Measurements from ENCODE around the gene PCDHGA8.
"Not testable (repeated sequence)": the region's sequence is repeated elsewhere in the genome, so short reads cannot be mapped to it uniquely, and the experiment has no call there.

PCDHGA8 gene

GRCh38 chr5:141427783-141428426 lies 35.5 kb downstream of the PCDHGA8 start:
- Histone ChIP-seq H3K9ac (ENCODE audit: low read length) (no peak overlapping the region), H3K36me3 (replicated peaks; ENCODE audit: low read depth, low read length) (no peaks in the 10 kb centered on the region), H2AFZ (ENCODE audit: low read depth, low read length) (no peak overlapping the region), H3K79me2 (ENCODE audit: low read length) (no peaks in the 10 kb centered on the region), H3K27me3 (ENCODE audit: low read depth, low read length) (no peaks in the 10 kb centered on the region), H3K27ac (ENCODE audit: low read length) (no peak overlapping the region), H3K4me3 (ENCODE audit: low read length) (no peak overlapping the region), H3K4me2 (ENCODE audit: low read length) (no peak overlapping the region), H3K4me1 (ENCODE audit: low read length) (no peaks in the 10 kb centered on the region), H3K9me3 (ENCODE audit: insufficient read depth, low read length) (no peaks in the 10 kb centered on the region), H4K20me1 (ENCODE audit: insufficient read depth, low read length) (no peaks in the 10 kb centered on the region)
- TF ChIP-seq, protein P1, sequence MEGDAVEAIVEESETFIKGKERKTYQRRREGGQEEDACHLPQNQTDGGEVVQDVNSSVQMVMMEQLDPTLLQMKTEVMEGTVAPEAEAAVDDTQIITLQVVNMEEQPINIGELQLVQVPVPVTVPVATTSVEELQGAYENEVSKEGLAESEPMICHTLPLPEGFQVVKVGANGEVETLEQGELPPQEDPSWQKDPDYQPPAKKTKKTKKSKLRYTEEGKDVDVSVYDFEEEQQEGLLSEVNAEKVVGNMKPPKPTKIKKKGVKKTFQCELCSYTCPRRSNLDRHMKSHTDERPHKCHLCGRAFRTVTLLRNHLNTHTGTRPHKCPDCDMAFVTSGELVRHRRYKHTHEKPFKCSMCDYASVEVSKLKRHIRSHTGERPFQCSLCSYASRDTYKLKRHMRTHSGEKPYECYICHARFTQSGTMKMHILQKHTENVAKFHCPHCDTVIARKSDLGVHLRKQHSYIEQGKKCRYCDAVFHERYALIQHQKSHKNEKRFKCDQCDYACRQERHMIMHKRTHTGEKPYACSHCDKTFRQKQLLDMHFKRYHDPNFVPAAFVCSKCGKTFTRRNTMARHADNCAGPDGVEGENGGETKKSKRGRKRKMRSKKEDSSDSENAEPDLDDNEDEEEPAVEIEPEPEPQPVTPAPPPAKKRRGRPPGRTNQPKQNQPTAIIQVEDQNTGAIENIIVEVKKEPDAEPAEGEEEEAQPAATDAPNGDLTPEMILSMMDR (IDR thresholded peaks at IDR 0.05; ENCODE audit: low read depth, low read length): no peak

- H2AFZ ChIP-seq (ENCODE audit: low read depth, low read length): no peak within 1 kb of the TSS
- H3K36me3 ChIP-seq (replicated peaks; ENCODE audit: low read depth, low read length): no peaks in the 10 kb centered on the region
- no peaks in the 10 kb centered on the region for H3K9me3 ChIP-seq (ENCODE audit: insufficient read depth, low read length)
- no peak within 1 kb of the TSS for H3K9ac ChIP-seq (ENCODE audit: low read length)
- H3K4me3 ChIP-seq (ENCODE audit: low read length): no peak within 1 kb of the TSS
- no peaks in the 10 kb centered on the region for H3K4me1 ChIP-seq (ENCODE audit: low read length)
- H4K20me1 ChIP-seq (ENCODE audit: insufficient read depth, low read length): no peaks in the 10 kb centered on the region
- H3K27ac ChIP-seq (ENCODE audit: low read length): no peak within 1 kb of the TSS
- H3K27me3 ChIP-seq (ENCODE audit: low read depth, low read length): no peaks in the 10 kb centered on the region
- TF ChIP-seq EZH2phosphoT487 (IDR thresholded peaks at IDR 0.05; ENCODE audit: low read depth): no peak
- TF ChIP-seq, protein P1 (IDR thresholded peaks at IDR 0.05; ENCODE audit: low read depth, low read length): no peak
- no peaks in the 10 kb centered on the region for H3K79me2 ChIP-seq (ENCODE audit: low read length)
- no peak within 1 kb of the TSS for H3K4me2 ChIP-seq (ENCODE audit: low read length)
Observed at GRCh38 chr5:141430332-141431113, 38.1 kb downstream of the PCDHGA8 start, which contains the start of gene PCDHGA12. TSS of gene PCDHGA12 (plus strand) at chr5:141430507. CDS start at chr5:141430760, 253 bp downstream.

GRCh38 chr5:141431286-141431685 lies 38.9 kb downstream of the PCDHGA8 start:
- no peak overlapping the region for H3K9ac ChIP-seq (ENCODE audit: low read length)
- no peak overlapping the region for H3K4me2 ChIP-seq (ENCODE audit: low read length)
- H3K9me3 ChIP-seq (ENCODE audit: insufficient read depth, low read length): no peaks in the 10 kb centered on the region

DNA sequence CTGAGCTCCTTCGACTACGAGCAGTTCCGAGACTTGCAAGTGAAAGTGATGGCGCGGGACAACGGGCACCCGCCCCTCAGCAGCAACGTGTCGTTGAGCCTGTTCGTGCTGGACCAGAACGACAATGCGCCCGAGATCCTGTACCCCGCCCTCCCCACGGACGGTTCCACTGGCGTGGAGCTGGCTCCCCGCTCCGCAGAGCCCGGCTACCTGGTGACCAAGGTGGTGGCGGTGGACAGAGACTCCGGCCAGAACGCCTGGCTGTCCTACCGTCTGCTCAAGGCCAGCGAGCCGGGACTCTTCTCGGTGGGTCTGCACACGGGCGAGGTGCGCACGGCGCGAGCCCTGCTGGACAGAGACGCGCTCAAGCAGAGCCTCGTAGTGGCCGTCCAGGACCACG lies 39.9 kb downstream of the PCDHGA8 start:
- not testable (repeated sequence) for H3K36me3 ChIP-seq (replicated peaks; ENCODE audit: low read depth, low read length); H3K4me3 ChIP-seq (ENCODE audit: low read length); H3K9ac ChIP-seq (ENCODE audit: low read length); H3K79me2 ChIP-seq (ENCODE audit: low read length); H2AFZ ChIP-seq (ENCODE audit: low read depth, low read length); H3K9me3 ChIP-seq (ENCODE audit: insufficient read depth, low read length); H3K27me3 ChIP-seq (ENCODE audit: low read depth, low read length); H4K20me1 ChIP-seq (ENCODE audit: insufficient read depth, low read length); H3K27ac ChIP-seq (ENCODE audit: low read length); H3K4me1 ChIP-seq (ENCODE audit: low read length); H3K4me2 ChIP-seq (ENCODE audit: low read length)

More at GRCh38 chr5:141431286-141431685, 38.9 kb downstream of the PCDHGA8 start:
- Histone ChIP-seq H3K4me3 (ENCODE audit: low read length) (no peak overlapping the region), H3K79me2 (ENCODE audit: low read length) (no peaks in the 10 kb centered on the region), H3K4me1 (ENCODE audit: low read length) (no peaks in the 10 kb centered on the region), H3K27ac (ENCODE audit: low read length) (no peak overlapping the region), H3K27me3 (ENCODE audit: low read depth, low read length) (no peaks in the 10 kb centered on the region), H4K20me1 (ENCODE audit: insufficient read depth, low read length) (no peaks in the 10 kb centered on the region), H2AFZ (ENCODE audit: low read depth, low read length) (no peak overlapping the region), H3K36me3 (replicated peaks; ENCODE audit: low read depth, low read length) (no peaks in the 10 kb centered on the region)
- TF ChIP-seq, protein P1 (IDR thresholded peaks at IDR 0.05; ENCODE audit: low read depth, low read length): no peak
- TF ChIP-seq EZH2phosphoT487 (IDR thresholded peaks at IDR 0.05; ENCODE audit: low read depth): no peak

DNA sequence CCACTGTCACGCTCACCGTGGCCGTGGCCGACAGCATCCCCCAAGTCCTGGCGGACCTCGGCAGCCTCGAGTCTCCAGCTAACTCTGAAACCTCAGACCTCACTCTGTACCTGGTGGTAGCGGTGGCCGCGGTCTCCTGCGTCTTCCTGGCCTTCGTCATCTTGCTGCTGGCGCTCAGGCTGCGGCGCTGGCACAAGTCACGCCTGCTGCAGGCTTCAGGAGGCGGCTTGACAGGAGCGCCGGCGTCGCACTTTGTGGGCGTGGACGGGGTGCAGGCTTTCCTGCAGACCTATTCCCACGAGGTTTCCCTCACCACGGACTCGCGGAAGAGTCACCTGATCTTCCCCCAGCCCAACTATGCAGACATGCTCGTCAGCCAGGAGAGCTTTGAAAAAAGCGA lies 40.3 kb downstream of the PCDHGA8 start:
- H3K9me3 ChIP-seq (ENCODE audit: insufficient read depth, low read length); H3K36me3 ChIP-seq (replicated peaks; ENCODE audit: low read depth, low read length); H3K27me3 ChIP-seq (ENCODE audit: low read depth, low read length); H3K9ac ChIP-seq (ENCODE audit: low read length); H4K20me1 ChIP-seq (ENCODE audit: insufficient read depth, low read length); H2AFZ ChIP-seq (ENCODE audit: low read depth, low read length); H3K79me2 ChIP-seq (ENCODE audit: low read length); H3K27ac ChIP-seq (ENCODE audit: low read length); H3K4me2 ChIP-seq (ENCODE audit: low read length); H3K4me1 ChIP-seq (ENCODE audit: low read length); H3K4me3 ChIP-seq (ENCODE audit: low read length): not testable (repeated sequence)

All from OCI-LY3 (cell line).